ENCODE results near the gene CCDC24. TPM values are rescaled to one million over a fixed set of nuclear protein-coding genes. Genes with fewer than 3 reads are reported as not detected.

The CCDC24 gene
- total RNA-seq, 2 experiments from 2014 or later, result 8.9 to 9.2 TPM

- Histone ChIP-seq H3K9me3 (ENCODE audit: low read length) (no peaks in the 10 kb centered on the region), H3K9me2 (ENCODE audit: insufficient read depth, low read length) (no peaks in the 10 kb centered on the region), H3K27ac (ENCODE audit: low read depth, low read length, poor library complexity, severe bottlenecking) (no peak overlapping the region), H3K4me3 (ENCODE audit: low read depth, low read length, poor library complexity, severe bottlenecking) (no peak overlapping the region), H2AFZ (ENCODE audit: low read length) (no peak overlapping the region), H3K79me2 (ENCODE audit: insufficient read depth, low read depth, low read length) (peaks cover 3% of the 10 kb centered on the region; the same call in 1 of the 2 replicates), H3K36me3 (ENCODE audit: insufficient read depth, low read length) (peaks cover 12% of the 10 kb centered on the region; the same call in 1 of the 2 replicates), H3K4me1 (ENCODE audit: insufficient read depth, low read length, poor library complexity, severe bottlenecking) (peaks cover 11% of the 10 kb centered on the region), H3K4me2 (ENCODE audit: low read length) (no peak overlapping the region), H4K20me1 (ENCODE audit: insufficient read depth, low read length) (peaks cover 4% of the 10 kb centered on the region; the same call in 1 of the 2 replicates)
- CTCF ChIA-PET (ENCODE audit: unreplicated experiment), result no interaction called here
- no TSS peak for BruUV-seq (replicated peaks)
- no peak for DNase-seq (ENCODE audit: low spot score)
- TF ChIP-seq EZH2phosphoT487 (IDR thresholded peaks at IDR 0.05; ENCODE audit: borderline replicate concordance, low read depth, low read length) (no peak), CTCF (conservative IDR thresholded peaks at IDR 0.05; ENCODE audit: low read length) (no peak)
- POLR2A ChIA-PET, result interaction anchor here (0.5 kb wide), 1 partner anchor 85 kb away, joined by 3 read pairs; no protein-coding TSS in a partner anchor
- intact Hi-C loops (cut with micrococcal nuclease; ENCODE audit: unreplicated experiment), result no loop called here
Measured at GRCh38 chr1:43951021-43951985, 40.1 kb upstream of the CCDC24 start.

GRCh38 chr1:43952731-43953346 is 38.6 kb upstream of the CCDC24 start:
- DNase-seq (ENCODE audit: low spot score), result no peak
- Histone ChIP-seq H3K9me3 (ENCODE audit: low read length) (no peaks in the 10 kb centered on the region), H3K4me3 (ENCODE audit: low read depth, low read length, poor library complexity, severe bottlenecking) (no peak overlapping the region), H4K20me1 (ENCODE audit: insufficient read depth, low read length) (peaks cover 4% of the 10 kb centered on the region), H3K4me2 (ENCODE audit: low read length) (no peak overlapping the region), H3K27ac (ENCODE audit: low read depth, low read length, poor library complexity, severe bottlenecking) (no peak overlapping the region), H3K9me2 (ENCODE audit: insufficient read depth, low read length) (no peaks in the 10 kb centered on the region), H3K79me2 (ENCODE audit: insufficient read depth, low read depth, low read length) (no peaks in the 10 kb centered on the region), H3K36me3 (ENCODE audit: insufficient read depth, low read length) (peaks cover 27% of the 10 kb centered on the region; the same call in 1 of the 2 replicates), H3K4me1 (ENCODE audit: insufficient read depth, low read length, poor library complexity, severe bottlenecking) (peaks cover 5% of the 10 kb centered on the region), H2AFZ (ENCODE audit: low read length) (no peak overlapping the region)
- TF ChIP-seq EZH2phosphoT487 (IDR thresholded peaks at IDR 0.05; ENCODE audit: borderline replicate concordance, low read depth, low read length) (no peak), CTCF (conservative IDR thresholded peaks at IDR 0.05; ENCODE audit: low read length) (no peak)
- ChIA-PET POLR2A (no interaction called here), CTCF (ENCODE audit: unreplicated experiment) (no interaction called here)
- BruUV-seq (replicated peaks), result no TSS peak
- intact Hi-C loops (cut with micrococcal nuclease; ENCODE audit: unreplicated experiment), result no loop called here

All from OCI-LY7 (cell line).